Tibial nerve (tissue), 4 donors: ENCODE data around the gene VWF. TPM values are rescaled to one million over a fixed set of nuclear protein-coding genes. Genes with fewer than 3 reads are reported as not detected.

Source experiments
- DNase-seq, 2 donors: peaks; one replicate each; pipeline ENCODE4 v3.0.0-alpha.2; 2019; ENCODE audit warnings: low spot score in 2 of 2
- H3K27ac ChIP-seq, 4 donors: fragments of 200-600 bp; sonication (generic) in 3 of 4; one replicate each; pipeline ENCODE4 v1.5.1; 2017 to 2019; ENCODE audit warnings: mild to moderate bottlenecking in 1 of 4
- H3K27me3 ChIP-seq, 2 donors: fragments of 200-600 bp; sonication (generic) in 1 of 2; one replicate each; pipeline versions ENCODE4 v1.5.1 to v1.6.0; 2017 to 2019
- H3K36me3 ChIP-seq, 3 donors: fragments of 200-600 bp; sonication (generic); one replicate each; pipeline ENCODE4 v1.5.1; 2018 to 2019
- H3K4me1 ChIP-seq, 4 donors: fragments of 200-600 bp; sonication (generic) in 3 of 4; one replicate each; pipeline ENCODE4 v1.5.1; 2017 to 2019
- H3K4me3 ChIP-seq, 4 donors: fragments of 200-600 bp; sonication (generic) in 3 of 4; one replicate each; pipeline ENCODE4 v1.5.1; 2017 to 2019; ENCODE audit warnings: mild to moderate bottlenecking in 1 of 4, moderate library complexity in 1 of 4
- H3K9me3 ChIP-seq, 4 donors: fragments of 200-600 bp; sonication (generic) in 3 of 4; one replicate each; pipeline ENCODE4 v1.5.1; 2017 to 2019
- CTCF ChIP-seq, 5 experiments: fragments of 200-600 bp in 3 of 5; fragments of 450-650 bp in 2 of 5; sonication (generic) in 3 of 5; IDR thresholded peaks; one replicate each; pipeline ENCODE4 v1.5.1; 2016 to 2019; ENCODE audit warnings: antibody characterized with exemption in 5 of 5, mild to moderate bottlenecking in 3 of 5, moderate library complexity in 2 of 5
- EP300 ChIP-seq, 2 donors: sonication (generic); formaldehyde crosslinking; IDR thresholded peaks; one replicate each; pipeline ENCODE4 v1.6.1; 2017; ENCODE audit warnings: antibody characterized with exemption in 2 of 2, mild to moderate bottlenecking in 1 of 2
- POLR2A ChIP-seq, 2 donors: fragments of 450-650 bp; IDR thresholded peaks; one replicate each; pipeline ENCODE4 v1.6.1; 2017; ENCODE audit warnings: antibody characterized with exemption in 2 of 2, mild to moderate bottlenecking in 2 of 2, moderate library complexity in 2 of 2
- WGBS, 2 donors: methylation state at CpG; one replicate each; pipeline ENCODE4 v1.1.5; 2018; 5-methylcytosine and 5-hydroxymethylcytosine counted together
- total RNA-seq, 4 donors: library from RNA; depleted of rRNA; stranded (reverse); fragments of >200 nt; gene quantifications; one replicate each; pipeline ENCODE4 v1.1.0, GENCODE V29; 2016

Gene VWF
- total RNA-seq, 4 donors from 2014 or later: 82.7 to 311 (median 214) TPM

- Histone ChIP-seq H3K36me3 (no peaks in the 10 kb centered on the region), H3K27me3 (no peaks in the 10 kb centered on the region), H3K4me1 (peaks cover 0 to 30% (median 11%) of the 10 kb centered on the region in 4 donors), H3K27ac (peak overlapping the region in 2 of 4 donors; percentile 71 to 74), H3K9me3 (no peaks in the 10 kb centered on the region), H3K4me3 (no peak overlapping the region)
- TF ChIP-seq CTCF (IDR thresholded peaks at IDR 0.05) (no peak), EP300 (IDR thresholded peaks at IDR 0.05) (no peak), POLR2A (IDR thresholded peaks at IDR 0.05) (no peak)
- DNase-seq: no peak
- 96 to 97% methylated on average over 6 of the region's 6 CpGs for WGBS, 2 donors
These were observed 39.5 kb downstream of the VWF start for GRCh38 chr12:6084969-6085450.

GRCh38 chr12:6084261-6084968 lies 40.1 kb downstream of the VWF start:
- H3K27me3 ChIP-seq: no peaks in the 10 kb centered on the region
- peaks cover 0 to 30% (median 11%) of the 10 kb centered on the region in 4 donors for H3K4me1 ChIP-seq
- no peak for DNase-seq
- H3K27ac ChIP-seq: peak overlapping the region in 2 of 4 donors; percentile 71 to 74
- no peak overlapping the region for H3K4me3 ChIP-seq
- no peaks in the 10 kb centered on the region for H3K9me3 ChIP-seq
- 28 to 37% methylated on average over 7 of the region's 7 CpGs for WGBS, 2 donors
- TF ChIP-seq POLR2A (IDR thresholded peaks at IDR 0.05): no peak
- TF ChIP-seq CTCF (IDR thresholded peaks at IDR 0.05): no peak
- peak in 1 of 2 donors; percentile 24 for TF ChIP-seq EP300 (IDR thresholded peaks at IDR 0.05)
- H3K36me3 ChIP-seq: no peaks in the 10 kb centered on the region

- 73 to 77% methylated on average over 4 of the region's 4 CpGs for WGBS, 2 donors
- Histone ChIP-seq H3K36me3 (no peaks in the 10 kb centered on the region), H3K27me3 (no peaks in the 10 kb centered on the region), H3K9me3 (no peaks in the 10 kb centered on the region), H3K27ac (peak overlapping the region in 2 of 4 donors; percentile 26 to 74), H3K4me1 (peaks cover 0 to 31% (median 13%) of the 10 kb centered on the region in 4 donors), H3K4me3 (no peak overlapping the region)
- TF ChIP-seq CTCF (IDR thresholded peaks at IDR 0.05): no peak
- TF ChIP-seq POLR2A (IDR thresholded peaks at IDR 0.05): no peak
- no peak for TF ChIP-seq EP300 (IDR thresholded peaks at IDR 0.05)
- no peak for DNase-seq
These were observed 40.9 kb downstream of the VWF start for GRCh38 chr12:6083601-6084000.

GRCh38 chr12:6082613-6083012 lies 41.9 kb downstream of the VWF start:
- TF ChIP-seq POLR2A (IDR thresholded peaks at IDR 0.05) (no peak), CTCF (IDR thresholded peaks at IDR 0.05) (no peak), EP300 (IDR thresholded peaks at IDR 0.05) (no peak)
- peaks cover 0 to 41% (median 16%) of the 10 kb centered on the region in 4 donors for H3K4me1 ChIP-seq
- H3K36me3 ChIP-seq: no peaks in the 10 kb centered on the region
- no peaks in the 10 kb centered on the region for H3K27me3 ChIP-seq
- H3K4me3 ChIP-seq: no peak overlapping the region
- no peaks in the 10 kb centered on the region for H3K9me3 ChIP-seq
- peak overlapping the region in 2 of 4 donors; percentile 53 to 74 for H3K27ac ChIP-seq
- WGBS, 2 donors: 61 to 62% methylated on average over 3 of the region's 3 CpGs
- DNase-seq: no peak
